Left lobe of liver (tissue), 2 donors: Measurements from ENCODE around the gene LINGO1. TPM values are rescaled to one million over a fixed set of nuclear protein-coding genes. Genes with fewer than 3 reads are reported as not detected.

Source experiments
- ATAC-seq: fragments of 200-7000 bp; cut with Tn5 transposase; one replicate; pipeline ENCODE4 v1.9.1; 2020; ENCODE audit warnings: mild to moderate bottlenecking, moderate library complexity
- DNase-seq: peaks from one replicate; pipeline ENCODE4 v3.0.0-alpha.2; 2020; ENCODE audit warnings: low spot score
- total RNA-seq: library from RNA; stranded (reverse); gene quantifications from one replicate; pipeline ENCODE4 v1.2.1, GENCODE V29; 2021
- donor health status: DM: no; HTN: no; CAD: no; lungs with moderate emphysema.
- donor health status: DM: no; HTN: yes; CAD: no.

The LINGO1 gene
- total RNA-seq, 1 donor from 2014 or later, result 0.86 TPM

DNA sequence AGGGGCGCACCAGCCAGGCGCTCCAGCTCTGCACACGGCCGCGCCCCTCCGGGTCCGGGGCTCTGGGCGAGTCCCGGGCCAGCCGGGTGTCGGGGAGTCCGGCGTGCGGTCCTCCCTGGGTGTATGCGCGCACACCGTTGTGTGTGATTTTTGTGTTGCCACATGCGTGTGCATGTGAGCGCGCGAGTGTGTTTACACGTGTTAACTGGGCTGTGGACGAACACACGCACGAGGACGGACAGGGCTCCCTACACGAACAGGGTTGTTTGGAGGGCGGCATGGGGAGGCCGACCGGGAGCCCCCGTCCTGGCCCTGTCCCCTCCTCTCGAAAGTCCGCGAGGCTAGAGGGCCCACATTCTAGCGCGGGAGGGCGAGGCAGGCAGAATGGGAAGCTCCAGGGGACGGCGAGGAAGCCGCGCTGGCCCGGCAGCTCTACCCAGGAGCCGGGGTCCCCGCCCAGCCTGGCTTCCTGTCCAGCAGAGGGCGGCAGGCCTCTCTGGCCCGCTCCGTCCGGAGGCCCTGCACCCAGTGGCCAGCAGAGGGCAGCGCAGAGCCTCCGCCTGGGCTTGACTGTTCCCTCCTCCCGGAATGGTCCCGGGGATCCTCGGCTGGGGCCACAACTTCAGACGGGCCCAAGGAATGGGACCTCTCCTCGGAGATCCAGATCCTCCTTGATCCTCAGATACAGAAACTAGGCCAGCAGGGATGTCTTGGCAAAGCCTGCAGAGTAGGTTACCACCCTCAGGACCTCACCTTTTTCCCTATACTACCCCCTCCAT, 611 bp upstream of the LINGO1 start:
- peak; percentile 87 for DNase-seq
- ATAC-seq, result peak; percentile 97

DNA sequence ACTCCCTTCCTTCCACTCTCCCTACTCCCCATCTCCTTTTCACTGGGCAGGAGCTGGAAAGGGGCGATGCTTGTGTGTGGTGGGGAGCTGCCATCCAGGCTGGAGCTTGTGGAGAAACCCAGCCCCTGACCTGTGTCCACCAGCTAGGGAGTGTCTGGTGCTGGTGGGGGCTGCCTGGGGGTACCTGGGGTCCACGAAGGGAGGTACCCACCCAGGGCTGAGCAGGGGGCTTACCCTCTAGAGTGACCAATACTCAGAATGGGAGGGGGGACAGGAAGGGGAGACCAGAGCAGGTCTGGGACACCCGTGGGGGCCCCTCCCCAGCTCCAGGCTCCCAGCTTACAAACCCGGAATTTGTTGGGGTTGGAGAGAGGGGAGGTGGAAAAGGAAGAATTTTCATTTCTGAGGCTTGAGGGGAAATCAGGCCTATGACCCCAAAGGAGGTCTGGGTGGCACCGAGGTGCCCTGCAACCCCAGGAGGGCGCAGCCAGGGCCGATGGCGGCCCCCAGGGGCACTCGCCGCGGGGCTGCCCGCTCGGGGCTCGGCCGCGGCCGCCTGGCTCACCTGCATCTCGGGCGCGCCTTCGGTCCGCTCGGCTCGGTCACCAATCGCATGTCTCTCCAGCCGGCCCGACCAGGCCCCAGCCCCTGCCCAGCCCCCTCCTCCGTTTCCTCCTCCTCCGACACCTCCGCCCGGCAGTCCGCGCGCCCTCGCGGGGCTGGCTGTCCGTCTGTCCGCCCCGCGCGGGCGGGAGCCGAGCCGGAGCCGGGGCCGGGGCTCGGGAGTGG, 773 bp downstream of the LINGO1 start:
- DNase-seq, result no peak
- no peak for ATAC-seq

DNA sequence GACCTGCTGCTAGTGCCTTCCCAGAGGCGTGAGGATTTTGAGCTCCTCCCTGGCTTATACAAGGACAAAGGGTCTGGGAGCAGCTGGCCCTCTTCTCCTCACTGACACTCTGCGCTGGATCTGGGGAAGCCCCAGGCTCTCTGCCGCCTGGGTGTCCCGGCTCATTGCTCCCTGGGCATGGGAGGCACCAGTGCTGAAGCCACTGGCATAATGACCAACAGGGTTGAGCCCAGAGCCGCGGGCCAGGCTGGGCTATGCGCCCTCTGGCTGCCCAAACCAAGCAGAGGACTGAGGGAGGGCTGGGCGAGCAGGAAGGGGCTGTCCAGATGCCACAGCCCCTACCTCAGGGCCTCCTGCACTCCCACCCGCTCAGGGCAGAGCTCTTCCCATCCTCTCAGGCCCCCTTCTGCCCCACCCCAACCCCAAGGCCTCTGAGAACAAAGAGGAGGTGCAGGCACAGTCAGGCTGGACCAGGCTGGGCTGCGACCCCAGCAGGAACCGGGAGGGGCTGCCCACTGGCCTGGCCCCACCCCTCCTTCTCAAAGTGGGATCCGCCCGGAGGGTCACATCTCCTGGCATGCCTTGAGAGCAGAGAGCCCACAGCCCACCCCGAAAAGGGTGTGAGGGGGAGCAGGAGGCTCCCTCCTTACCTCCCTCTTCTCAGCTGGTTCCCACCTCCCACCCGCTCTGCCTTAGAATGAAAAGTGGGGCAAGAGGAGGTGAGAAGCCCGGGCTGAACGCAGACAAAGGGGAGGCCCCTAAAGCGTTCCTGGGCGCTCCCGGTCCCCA, 1.6 kb downstream of the LINGO1 start:
- DNase-seq (no peak), ATAC-seq (peak; percentile 5)

DNA sequence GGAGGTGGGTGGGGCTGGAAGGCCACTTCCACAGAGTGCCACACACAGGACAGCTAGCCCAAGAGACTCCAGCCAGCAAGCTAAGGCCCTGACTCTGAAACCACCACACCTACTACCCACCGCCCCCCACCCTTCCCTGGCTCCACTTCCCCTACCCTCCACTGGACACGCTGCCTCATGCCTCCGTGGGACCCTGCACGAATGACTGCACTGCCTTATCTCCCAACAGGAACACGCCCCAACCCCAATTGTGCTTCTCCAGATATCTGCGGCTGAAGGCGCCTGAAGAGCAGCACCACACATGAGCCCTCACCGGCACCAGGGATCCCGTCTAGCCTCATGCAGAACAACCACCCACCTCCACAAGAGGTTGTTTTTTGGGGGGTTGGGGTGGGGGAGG, 2.7 kb downstream of the LINGO1 start:
- no peak for DNase-seq

DNA sequence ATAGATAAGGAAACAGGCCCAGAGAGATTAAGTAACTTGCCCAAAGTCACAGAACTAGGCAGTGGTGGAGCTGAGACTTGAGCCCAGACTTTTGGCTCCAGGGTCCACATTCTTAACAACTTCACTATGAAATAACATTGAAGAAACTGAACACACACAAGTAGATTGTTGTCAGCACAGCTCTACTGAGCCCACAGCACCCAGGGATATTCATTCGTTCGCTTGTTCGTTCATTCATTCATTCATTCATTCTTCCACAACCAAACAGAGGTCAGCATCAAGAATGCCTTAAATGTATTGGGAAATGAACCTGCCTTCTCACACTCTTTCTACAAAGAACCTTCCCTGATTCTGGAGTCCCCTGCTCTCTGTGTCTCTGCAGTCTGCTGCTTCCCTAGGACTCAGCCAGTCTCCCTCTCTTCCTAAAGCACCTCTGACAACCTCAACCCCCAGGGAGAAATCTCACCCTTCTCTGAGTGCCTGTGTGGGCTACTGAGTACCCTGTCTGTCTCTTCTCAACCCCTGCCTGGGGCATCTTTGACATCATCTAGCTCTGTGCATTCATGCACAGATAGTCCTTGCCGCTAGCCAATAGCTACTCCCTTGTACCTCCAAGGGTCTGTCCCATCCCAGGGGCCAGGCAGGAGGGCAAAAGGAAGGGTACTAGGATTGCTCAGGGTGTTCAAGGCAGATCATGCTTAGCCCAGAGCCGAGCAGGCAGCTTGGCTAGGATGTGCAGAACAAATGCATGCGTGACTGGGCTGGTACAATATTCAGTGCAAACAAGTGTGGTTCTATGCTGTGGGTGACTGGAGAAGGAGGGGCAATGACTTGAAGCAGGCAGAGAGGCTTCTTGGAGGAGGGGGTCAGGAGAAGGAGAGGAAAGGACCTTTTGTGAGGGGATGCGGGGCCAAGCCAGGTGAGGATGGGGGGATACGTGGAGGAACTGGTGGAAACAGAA, 3.4 kb downstream of the LINGO1 start:
- DNase-seq, result no peak

More for the DNA sequence above, 2.7 kb downstream of the LINGO1 start:
- no peak for ATAC-seq

DNA sequence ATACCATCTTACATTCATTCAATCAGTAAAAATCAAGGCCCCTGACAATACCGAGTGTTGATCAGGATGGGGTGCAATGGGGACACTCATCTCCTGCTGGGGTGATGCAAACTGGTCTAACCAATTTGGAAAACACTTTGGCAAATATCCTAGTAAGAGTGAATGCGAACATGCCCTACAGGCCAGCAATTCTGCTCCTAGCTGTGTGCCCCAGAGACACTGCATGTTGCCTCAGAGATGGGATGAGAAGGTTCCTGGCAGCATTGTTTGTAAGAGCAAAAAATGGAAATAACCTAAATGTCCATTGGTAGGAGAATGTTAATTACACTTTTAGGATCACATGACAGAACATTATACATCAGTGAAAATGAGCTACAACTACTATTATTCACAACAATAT, 4.7 kb downstream of the LINGO1 start:
- ATAC-seq (no peak), DNase-seq (no peak)

More for the DNA sequence above, 3.4 kb downstream of the LINGO1 start:
- no peak for ATAC-seq

DNA sequence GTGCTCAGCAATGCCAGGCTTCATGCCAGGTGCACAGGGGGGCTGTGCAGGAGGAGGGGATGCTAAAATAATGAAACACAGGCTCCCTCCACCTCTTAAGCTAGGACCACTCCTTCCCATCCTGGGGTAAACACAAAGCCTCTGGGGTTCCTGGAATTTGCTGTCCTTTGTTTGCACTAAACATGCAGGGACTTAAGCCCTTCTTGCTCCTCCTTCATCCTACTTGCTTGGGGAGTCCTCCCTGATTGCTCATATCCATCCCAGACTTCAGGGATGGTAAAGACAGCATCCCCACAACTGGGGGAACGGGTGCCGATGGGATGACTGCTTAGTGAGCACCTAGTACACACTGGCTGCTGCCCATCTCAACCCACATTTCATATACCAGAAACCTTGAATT, 5.1 kb downstream of the LINGO1 start:
- DNase-seq (no peak), ATAC-seq (no peak)

DNA sequence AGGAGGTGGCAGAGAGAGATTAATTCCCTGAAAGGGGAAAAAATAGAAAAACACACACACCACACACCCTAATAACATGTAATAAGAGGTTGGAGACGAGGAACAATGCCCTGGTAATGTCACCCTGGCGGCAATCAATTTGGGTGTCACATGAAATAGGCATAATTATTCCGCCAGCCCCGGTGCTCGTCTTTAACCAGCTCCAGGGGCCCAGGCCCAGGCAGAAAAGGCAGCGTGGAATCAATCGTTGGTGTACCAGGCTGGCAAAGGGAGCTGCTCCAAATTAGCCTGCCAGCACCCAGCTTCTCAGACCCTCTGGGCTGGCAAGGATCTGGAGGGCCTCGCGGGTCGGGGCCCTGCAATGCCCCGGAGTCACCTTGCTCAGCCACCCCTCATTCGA, 5.6 kb downstream of the LINGO1 start:
- DNase-seq, result no peak

DNA sequence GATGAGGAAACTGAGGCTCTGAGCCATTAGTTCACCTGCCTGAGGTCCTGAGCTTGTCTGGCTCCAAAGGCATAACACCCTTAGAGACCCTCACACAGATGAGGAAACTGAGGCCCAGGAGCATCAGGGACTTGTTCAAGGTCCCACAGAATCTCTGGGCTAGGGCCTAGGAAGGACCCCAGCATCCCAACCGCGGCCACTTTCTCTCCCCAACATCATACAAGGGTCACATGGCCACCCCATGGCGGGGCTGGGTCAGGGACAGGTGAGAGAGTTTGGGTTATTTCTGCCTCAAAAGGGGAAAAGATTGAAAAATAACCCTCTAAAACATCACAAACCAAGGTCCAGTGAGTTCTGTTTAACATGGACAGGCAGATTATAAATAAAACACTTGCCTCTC, 6.7 kb downstream of the LINGO1 start:
- no peak for DNase-seq
- no peak for ATAC-seq

More for the DNA sequence above, 5.6 kb downstream of the LINGO1 start:
- no peak for ATAC-seq

DNA sequence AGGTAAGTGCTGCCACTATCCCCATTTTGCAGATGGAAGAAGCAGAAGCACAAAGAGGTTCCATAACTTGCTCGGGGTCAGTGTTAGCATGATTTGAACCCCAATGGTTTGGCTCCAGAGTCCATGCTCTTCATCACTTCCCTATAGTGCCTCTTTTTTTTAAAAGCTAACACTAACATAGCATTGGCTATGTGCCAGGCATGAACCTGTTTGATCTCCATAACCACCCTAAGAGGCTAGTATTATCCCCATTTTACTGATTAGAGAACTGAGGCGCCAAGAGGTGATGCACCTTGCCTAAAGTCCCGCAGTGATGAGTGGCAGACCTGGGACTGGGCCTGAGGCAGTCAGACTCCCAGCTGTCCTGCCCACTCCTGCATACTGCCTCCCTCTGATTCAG, 7.3 kb downstream of the LINGO1 start:
- ATAC-seq, result no peak
- no peak for DNase-seq

DNA sequence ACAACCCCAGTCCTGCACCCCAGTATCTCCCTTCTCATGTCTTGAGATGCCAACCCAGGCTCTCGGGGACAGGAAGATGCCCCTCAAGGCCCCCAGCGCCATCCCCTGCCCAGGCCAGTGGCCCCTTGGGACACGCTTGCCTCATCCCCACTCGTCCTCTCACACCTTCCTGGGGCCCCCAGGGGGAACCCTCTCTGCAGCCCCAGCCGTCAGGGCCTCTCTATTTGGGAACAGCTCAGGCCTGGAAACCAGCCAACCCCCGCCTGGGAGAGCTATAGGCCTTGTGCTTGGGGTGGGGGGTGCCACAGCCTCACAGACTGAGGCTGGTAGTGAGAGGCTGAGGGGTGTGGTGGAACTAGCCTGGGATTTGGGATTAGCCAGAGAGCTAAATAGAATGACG, 7.8 kb downstream of the LINGO1 start:
- DNase-seq (no peak), ATAC-seq (no peak)

DNA sequence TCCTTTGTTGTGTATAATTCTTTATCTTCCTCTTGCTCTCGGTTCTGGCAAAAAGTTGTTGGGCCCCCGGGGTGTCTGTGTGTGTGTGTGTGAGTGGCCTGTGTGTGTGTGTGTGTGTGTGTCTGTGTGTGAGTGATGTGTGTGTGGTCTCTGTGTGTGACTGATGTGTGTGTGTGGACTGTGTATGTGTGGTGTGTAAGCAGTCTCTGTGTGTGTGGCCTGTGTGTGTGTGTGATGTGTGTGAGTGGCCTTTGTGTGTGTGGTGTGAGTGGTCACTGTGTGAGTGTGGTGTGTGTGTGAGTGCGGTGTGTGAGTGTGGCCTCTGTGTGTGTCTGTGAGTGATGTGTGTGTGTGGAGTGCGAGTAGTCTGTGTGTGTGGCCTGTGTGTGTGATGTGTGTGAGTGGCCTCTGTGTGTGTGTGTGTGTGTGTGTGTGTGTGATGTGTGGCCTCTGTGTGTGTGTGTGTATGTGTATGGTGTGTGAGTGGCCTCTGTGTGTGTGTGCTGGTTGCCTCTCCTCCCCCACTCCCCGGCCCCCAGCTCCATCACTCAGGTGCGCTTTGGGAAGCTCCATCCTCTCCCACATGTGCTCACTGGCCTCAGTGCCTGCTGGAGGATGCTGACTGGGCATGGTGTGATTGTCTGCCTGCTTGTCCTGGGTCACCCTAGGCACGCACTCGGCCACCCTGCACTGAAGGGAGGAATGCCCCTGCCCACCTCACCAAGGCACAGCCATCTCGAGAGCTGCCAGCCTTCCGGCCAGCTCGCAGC, 8.8 kb downstream of the LINGO1 start:
- DNase-seq (no peak), ATAC-seq (no peak)

DNA sequence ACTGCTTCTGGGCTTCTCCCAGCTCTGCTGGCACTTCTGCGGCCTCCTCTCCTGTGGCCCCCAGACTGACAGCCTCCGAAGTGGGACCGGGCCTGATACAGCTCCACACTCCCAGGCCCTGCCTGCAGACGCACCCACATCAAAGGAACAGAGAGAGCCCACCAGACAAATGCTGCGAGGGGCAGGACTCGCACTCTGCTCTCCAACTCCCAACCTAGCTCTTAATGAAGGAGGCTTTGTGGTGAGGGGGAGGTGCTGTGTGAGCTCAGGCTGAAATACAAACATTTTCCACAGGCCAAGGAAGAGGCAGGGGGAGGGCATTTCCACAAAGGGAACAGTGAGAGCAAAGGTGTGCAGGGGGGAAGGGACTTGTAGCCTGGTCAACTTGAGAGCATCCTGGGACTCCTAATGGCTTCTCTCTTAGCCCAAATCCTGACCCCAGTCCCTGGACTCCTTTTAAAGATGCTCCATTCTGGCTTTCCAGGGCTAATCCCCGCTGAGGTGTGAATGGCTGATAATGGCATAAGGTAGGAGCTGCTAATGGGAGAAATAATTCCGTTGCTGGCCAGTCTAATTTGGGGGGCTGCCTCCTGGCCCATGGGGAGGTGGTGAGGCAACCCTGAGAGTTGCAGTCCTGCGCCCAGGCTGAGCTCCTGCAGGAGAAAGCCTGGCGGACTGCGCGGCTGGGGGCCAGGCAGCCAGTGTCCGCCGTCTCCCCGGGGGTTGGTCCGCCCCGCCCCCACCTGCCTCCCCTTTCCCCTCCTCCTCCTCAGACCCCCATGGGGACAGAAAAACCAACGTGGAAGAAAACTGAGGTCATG, 9.6 kb downstream of the LINGO1 start:
- DNase-seq, result no peak

DNA sequence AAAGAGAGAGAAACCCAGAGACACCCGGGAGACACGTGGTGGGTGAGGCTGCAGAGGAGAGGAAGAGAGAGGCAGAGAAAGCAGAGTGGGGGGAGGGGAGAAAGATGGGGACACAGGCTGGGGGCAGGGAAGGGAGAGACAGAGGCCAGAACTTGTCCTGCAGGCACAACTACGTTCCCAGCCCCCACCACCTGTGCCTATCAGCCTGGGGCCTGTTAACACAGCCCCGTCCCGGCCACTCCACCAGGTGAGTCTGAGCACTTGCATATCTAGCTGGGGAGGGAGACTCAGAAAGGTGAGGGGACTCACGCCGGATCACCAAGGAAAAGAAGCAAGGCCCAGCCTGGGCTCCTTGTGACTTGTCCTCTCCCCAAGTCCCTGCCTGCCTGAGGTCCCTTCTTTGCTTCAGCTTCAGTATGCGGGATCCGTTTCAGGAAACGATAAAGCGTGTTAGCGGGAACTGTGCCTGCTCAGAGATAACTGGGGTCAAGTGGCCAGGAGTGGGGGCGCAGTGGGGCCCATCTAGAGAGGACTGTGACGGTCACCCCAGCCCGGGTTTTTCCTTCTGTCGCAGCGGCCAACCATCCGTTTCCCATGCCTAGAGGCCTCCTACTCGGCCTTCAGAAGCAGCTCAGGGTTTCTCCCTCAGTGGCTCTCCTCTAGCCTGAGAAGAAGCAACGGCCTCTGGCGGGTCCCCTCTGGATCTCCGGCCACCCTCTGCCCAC, 10.3 kb downstream of the LINGO1 start:
- ATAC-seq (peak; percentile 28), DNase-seq (no peak)

More for the DNA sequence above, 9.6 kb downstream of the LINGO1 start:
- no peak for ATAC-seq

DNA sequence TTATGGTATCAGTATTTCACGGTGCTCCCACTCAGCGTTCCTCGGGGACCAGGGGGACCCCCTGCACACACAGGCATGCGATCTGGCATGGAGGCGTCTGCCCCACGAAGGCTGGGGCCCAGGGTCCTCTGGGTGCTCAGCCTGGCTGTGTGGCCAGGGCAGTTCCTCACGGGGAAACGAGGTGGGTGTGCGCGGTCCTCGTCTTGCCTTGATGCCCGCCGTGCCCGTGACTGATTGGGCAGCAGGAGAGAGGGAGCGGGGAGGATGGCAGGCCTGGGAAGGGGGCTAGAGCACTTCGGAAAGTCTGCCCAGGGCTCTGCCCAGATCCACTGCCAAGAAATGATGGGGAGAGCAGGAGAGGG, 10.9 kb downstream of the LINGO1 start:
- DNase-seq (no peak), ATAC-seq (no peak)

DNA sequence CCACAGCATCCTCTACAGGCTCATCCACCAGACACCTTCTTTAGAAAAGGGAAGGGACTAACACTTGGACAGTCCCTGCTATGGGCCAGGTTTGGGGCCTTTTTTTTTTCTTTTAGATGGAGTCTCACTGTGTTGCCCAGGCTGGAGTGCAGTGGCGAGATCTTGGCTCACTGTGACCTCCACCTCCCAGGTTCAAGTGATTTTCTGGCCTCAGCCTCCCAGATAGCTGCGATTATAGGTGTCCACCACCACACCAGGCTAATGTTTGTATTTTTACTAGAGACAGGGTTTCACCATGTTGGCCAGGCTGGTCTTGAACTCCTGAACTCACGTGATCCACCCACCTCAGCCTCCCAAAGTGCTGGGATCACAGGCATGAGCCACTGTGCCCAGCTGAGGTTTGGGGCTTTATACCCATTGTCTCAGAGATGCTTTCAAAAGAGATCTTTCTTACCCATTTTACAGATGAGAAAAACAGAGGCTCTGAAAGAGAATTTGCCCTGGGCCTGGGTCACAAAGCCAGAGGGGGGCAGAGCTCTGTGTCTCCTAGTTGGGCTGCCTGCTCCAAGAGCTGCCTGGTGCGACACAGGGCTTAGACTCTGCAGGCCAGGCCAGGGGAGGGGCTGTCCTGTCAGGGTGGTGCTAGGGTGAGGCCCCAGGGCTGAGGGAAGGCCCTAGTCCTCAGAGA, 11.6 kb downstream of the LINGO1 start:
- DNase-seq, result no peak
- no peak for ATAC-seq

DNA sequence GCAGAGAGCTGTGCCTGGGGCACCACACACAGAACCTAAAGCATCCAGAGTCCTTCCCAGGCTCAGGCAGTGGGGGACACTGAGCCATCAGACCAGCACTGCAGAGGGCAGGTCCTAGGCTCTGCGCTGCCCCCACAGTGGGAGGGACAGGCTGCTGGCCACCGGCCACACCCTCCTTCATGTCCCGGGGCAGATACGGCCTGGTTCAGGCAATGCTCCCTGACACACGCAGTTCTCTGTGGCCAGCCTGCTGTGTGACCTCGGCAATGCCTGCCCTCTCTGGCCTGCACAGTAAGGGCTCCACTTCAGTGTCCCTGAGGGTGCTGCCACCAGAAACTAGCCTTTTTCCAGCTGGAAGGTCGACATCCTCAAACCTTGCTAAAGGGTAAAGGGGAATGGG, 12.4 kb downstream of the LINGO1 start:
- ATAC-seq (no peak), DNase-seq (no peak)
